OCI-LY1 (cell line): ENCODE measurements around the gene SNRNP200.

Experiments used
- H2AFZ ChIP-seq: fragments of 200-600 bp; sonication (generic), shearing (Covaris generic); 2 replicates; pipeline ENCODE4 v1.6.0; 2014; ENCODE audit warnings: antibody characterized with exemption, mild to moderate bottlenecking, low read length
- H3F3A ChIP-seq: fragments of 200-600 bp; sonication (generic), shearing (Covaris generic); 2 replicates; pipeline ENCODE4 v1.6.0; 2014; ENCODE audit warnings: mild to moderate bottlenecking, antibody characterized with exemption, low read length, moderate library complexity; ENCODE audit not compliant: insufficient read depth
- H3K27ac ChIP-seq: fragments of 200-600 bp; sonication (generic); 2 replicates; pipeline ENCODE4 v1.5.1; 2014; ENCODE audit warnings: low read length, mixed run types, mild to moderate bottlenecking, low read depth; ENCODE audit not compliant: poor library complexity, severe bottlenecking
- H3K27me3 ChIP-seq: fragments of 200-600 bp; sonication (generic); 2 replicates; pipeline ENCODE4 v1.6.0; 2014; ENCODE audit warnings: antibody characterized with exemption, mild to moderate bottlenecking, low read length, moderate library complexity; ENCODE audit not compliant: insufficient read depth
- H3K36me3 ChIP-seq: fragments of 200-600 bp; sonication (generic); 2 replicates; pipeline ENCODE4 v1.6.1; 2014; ENCODE audit warnings: mild to moderate bottlenecking, antibody characterized with exemption, low read length, moderate library complexity, mixed read lengths; ENCODE audit not compliant: insufficient read depth
- H3K4me1 ChIP-seq: fragments of 200-600 bp; sonication (generic); 2 replicates; pipeline ENCODE4 v1.5.1; 2014; ENCODE audit warnings: mild to moderate bottlenecking, low read length, moderate library complexity; ENCODE audit not compliant: insufficient read depth, severe bottlenecking
- H3K4me2 ChIP-seq: fragments of 200-600 bp; sonication (generic), shearing (Covaris generic); 2 replicates; pipeline ENCODE4 v1.6.1; 2014; ENCODE audit warnings: low read length
- H3K4me3 ChIP-seq: fragments of 200-600 bp; sonication (generic); 2 replicates; pipeline ENCODE4 v1.5.1; 2014; ENCODE audit warnings: low read length, low read depth, mild to moderate bottlenecking, mixed read lengths; ENCODE audit not compliant: poor library complexity, severe bottlenecking
- H3K79me2 ChIP-seq: fragments of 200-600 bp; shearing (Covaris generic); 2 replicates; pipeline ENCODE4 v1.6.1; 2016; ENCODE audit warnings: mixed run types, low read length, mixed read lengths; ENCODE audit not compliant: insufficient read depth
- H3K9ac ChIP-seq: fragments of 200-600 bp; sonication (generic), shearing (Covaris generic); 2 replicates; pipeline ENCODE4 v1.6.1; 2014; ENCODE audit warnings: mild to moderate bottlenecking, low read length, mixed read lengths
- H3K9me2 ChIP-seq: fragments of 200-600 bp; sonication (generic), shearing (Covaris generic); 2 replicates; pipeline ENCODE4 v1.6.1; 2014; ENCODE audit warnings: low read depth, mild to moderate bottlenecking, low read length, mixed read lengths
- H3K9me3 ChIP-seq: fragments of 200-600 bp; shearing (Covaris generic); 2 replicates; pipeline ENCODE4 v1.6.1; 2014; ENCODE audit warnings: low read length, mixed read lengths
- H4K20me1 ChIP-seq: fragments of 200-600 bp; sonication (generic), shearing (Covaris generic); 2 replicates; pipeline ENCODE4 v1.6.0; 2016; ENCODE audit warnings: mild to moderate bottlenecking, low read length; ENCODE audit not compliant: insufficient read depth
- EZH2 ChIP-seq: fragments of 200-600 bp; sonication (generic), shearing (Covaris generic); IDR thresholded peaks from 2 replicates; pipeline ENCODE4 v1.8.0; 2017; ENCODE audit warnings: borderline replicate concordance, mixed run types, mild to moderate bottlenecking, antibody characterized with exemption, low read length, moderate library complexity, mixed read lengths
- TF ChIP-seq, protein P1 (sequence below): fragments of 200-600 bp; sonication (generic), shearing (Covaris generic); IDR thresholded peaks from 2 replicates; pipeline ENCODE4 v1.5.1; 2017; ENCODE audit warnings: mild to moderate bottlenecking, antibody characterized with exemption, low read length, moderate library complexity, mixed read lengths

SNRNP200 gene

DNA sequence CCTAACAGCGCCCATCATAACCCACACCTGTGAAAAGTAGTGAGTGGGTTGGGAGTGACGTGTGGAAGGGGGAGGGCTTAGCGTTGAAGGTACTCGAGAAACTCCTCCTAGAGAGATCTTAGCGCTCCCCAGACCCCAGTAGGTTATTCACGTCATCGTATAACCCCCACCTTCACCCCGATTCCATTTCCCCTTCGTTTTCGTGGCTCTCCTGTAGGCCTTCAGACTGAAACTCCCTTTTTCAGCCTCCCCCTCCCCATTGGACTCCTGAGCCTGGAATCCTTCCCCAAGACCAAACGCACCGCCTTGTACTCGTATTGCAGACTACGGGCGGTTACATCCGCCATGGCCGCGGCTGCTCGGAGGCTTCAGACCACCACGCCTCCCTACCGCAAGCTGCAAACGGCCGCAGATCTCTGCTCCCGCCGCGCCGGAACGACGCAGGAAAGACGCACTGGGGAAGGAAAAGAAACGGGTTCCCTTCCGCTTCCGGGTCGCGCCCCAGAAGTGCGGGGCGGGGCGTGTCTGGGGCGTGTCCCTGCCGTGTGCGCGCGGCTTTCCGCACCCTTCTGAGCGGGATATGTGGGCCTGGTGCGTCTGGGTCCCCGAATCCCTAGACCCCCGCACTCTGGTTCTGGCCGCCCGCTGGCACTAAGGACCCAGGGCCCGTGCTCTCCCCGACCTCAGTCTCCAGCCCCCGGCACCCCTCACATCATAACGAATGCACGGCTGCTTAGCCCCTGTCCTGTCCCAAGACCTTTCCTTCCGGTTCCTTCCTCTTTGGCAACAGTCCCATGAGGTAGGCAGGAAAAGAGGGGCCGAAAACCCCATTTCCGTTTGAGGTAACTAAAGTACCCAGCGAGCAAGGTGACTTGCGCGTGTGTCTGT, at the start of gene SNRNP200:
Gene SNRNP200 (minus strand): TSS at position 456 of the 888 bp plus-strand sequence. CDS start 109 bp downstream, at position 347.
- Histone ChIP-seq H4K20me1 (no peaks in the 10 kb centered on the region), H3K27me3 (no peaks in the 10 kb centered on the region), H3K4me1 (peaks cover 26% of the 10 kb centered on the region), H3K9ac (peak within 1 kb of the TSS; percentile 99), H3K4me3 (peak within 1 kb of the TSS; percentile 94), H3K27ac (peak within 1 kb of the TSS; percentile 78), H2AFZ (no peak within 1 kb of the TSS), H3F3A (no peaks in the 10 kb centered on the region), H3K79me2 (peaks cover 13% of the 10 kb centered on the region), H3K9me2 (no peaks in the 10 kb centered on the region), H3K9me3 (no peaks in the 10 kb centered on the region), H3K36me3 (peaks cover 43% of the 10 kb centered on the region), H3K4me2 (peak within 1 kb of the TSS; percentile 96)
- TF ChIP-seq, protein P1, sequence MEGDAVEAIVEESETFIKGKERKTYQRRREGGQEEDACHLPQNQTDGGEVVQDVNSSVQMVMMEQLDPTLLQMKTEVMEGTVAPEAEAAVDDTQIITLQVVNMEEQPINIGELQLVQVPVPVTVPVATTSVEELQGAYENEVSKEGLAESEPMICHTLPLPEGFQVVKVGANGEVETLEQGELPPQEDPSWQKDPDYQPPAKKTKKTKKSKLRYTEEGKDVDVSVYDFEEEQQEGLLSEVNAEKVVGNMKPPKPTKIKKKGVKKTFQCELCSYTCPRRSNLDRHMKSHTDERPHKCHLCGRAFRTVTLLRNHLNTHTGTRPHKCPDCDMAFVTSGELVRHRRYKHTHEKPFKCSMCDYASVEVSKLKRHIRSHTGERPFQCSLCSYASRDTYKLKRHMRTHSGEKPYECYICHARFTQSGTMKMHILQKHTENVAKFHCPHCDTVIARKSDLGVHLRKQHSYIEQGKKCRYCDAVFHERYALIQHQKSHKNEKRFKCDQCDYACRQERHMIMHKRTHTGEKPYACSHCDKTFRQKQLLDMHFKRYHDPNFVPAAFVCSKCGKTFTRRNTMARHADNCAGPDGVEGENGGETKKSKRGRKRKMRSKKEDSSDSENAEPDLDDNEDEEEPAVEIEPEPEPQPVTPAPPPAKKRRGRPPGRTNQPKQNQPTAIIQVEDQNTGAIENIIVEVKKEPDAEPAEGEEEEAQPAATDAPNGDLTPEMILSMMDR: no peak
- no peak for TF ChIP-seq EZH2

DNA sequence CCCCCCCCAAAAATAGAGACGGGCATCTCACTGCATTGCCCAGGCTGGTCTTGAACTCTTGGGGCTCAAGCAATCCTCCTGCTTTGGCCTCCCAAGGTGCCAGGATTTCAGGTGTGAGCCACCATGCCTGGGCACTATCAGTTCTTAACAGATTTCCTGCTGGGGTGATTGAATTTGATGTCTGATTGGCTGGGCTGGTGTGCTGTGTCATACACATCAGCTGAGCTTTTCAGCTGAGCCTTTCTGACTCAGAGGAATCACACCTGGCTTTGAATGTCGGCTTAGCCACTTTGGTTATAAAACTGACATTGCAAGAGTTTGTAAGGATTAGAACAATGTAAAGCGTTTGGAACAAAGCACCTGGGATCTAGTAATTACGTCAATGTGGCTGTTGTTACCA, 49.1 kb upstream of the SNRNP200 start:
- Histone ChIP-seq H3K4me3 (no peak overlapping the region), H3K9me2 (no peaks in the 10 kb centered on the region), H4K20me1 (no peaks in the 10 kb centered on the region), H3K9me3 (no peaks in the 10 kb centered on the region), H3K36me3 (peaks cover 97% of the 10 kb centered on the region), H3K4me2 (no peak overlapping the region), H3K4me1 (no peaks in the 10 kb centered on the region), H3K27me3 (no peaks in the 10 kb centered on the region), H3K79me2 (no peaks in the 10 kb centered on the region), H2AFZ (no peak overlapping the region), H3F3A (no peaks in the 10 kb centered on the region), H3K27ac (no peak overlapping the region), H3K9ac (no peak overlapping the region)
- TF ChIP-seq EZH2: no peak
- TF ChIP-seq, protein P1: no peak

DNA sequence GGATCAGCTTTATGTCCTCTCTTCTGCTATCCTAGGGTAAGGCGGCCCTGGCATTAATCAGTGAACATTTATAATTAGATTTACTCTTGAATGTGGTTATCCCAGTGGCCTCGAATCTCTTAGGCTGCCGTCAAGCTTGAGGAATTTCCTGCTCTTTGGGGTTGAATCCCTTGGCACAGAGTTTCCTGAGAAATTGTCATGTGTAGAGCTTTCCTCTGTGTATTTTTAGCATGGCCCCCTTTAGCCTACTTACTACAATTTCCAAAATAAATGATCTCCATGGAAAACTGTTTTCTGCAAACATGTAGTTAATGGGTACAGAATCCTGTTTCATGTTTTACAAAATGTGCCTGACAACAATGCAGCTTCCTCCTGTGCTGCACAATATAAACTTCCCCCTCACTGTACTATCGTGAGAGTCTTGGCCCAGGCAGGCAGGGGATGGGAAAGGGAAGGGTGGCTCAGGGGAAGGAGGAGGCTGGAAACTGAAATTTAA, 48.3 kb upstream of the SNRNP200 start:
- Histone ChIP-seq H3K27ac (no peak overlapping the region), H3K27me3 (no peaks in the 10 kb centered on the region), H3K9me3 (no peaks in the 10 kb centered on the region)

More for the DNA sequence above, 48.3 kb upstream of the SNRNP200 start:
- H4K20me1 ChIP-seq: no peaks in the 10 kb centered on the region
- no peak overlapping the region for H3K4me2 ChIP-seq
- peaks cover 97% of the 10 kb centered on the region for H3K36me3 ChIP-seq
- H2AFZ ChIP-seq: no peak overlapping the region
- H3K4me1 ChIP-seq: no peaks in the 10 kb centered on the region
- H3K79me2 ChIP-seq: no peaks in the 10 kb centered on the region
- no peaks in the 10 kb centered on the region for H3F3A ChIP-seq
- no peak for TF ChIP-seq EZH2
- TF ChIP-seq, protein P1: no peak
- H3K4me3 ChIP-seq: no peak overlapping the region
- H3K9me2 ChIP-seq: no peaks in the 10 kb centered on the region
- no peak overlapping the region for H3K9ac ChIP-seq
